Mesodermal cell (in vitro differentiated cells): ENCODE results near the gene INPP5F.
A peak's percentile ranks its signal among the peaks of the same experiment; 100 is the strongest.
"Not testable (repeated sequence)": the region's sequence is repeated elsewhere in the genome, so short reads cannot be mapped to it uniquely, and the experiment has no call there.

ENCODE experiments used
- H3K27ac ChIP-seq: 2 replicates; pipeline ENCODE4 v1.7.0; 2013; ENCODE audit warnings: mild to moderate bottlenecking, low read depth, low read length, moderate library complexity; ENCODE audit not compliant: severe bottlenecking
- H3K36me3 ChIP-seq: 2 replicates; pipeline ENCODE4 v1.7.1; 2013; ENCODE audit warnings: mild to moderate bottlenecking, low read length, moderate library complexity; ENCODE audit not compliant: control insufficient read depth, insufficient read depth
- H3K4me1 ChIP-seq: one replicate; pipeline ENCODE4 v1.7.1; 2013; ENCODE audit warnings: mild to moderate bottlenecking, low read length; ENCODE audit not compliant: insufficient read depth, control insufficient read depth, poor library complexity, severe bottlenecking
- H3K4me3 ChIP-seq: 2 replicates; pipeline ENCODE4 v1.7.0; 2013; ENCODE audit warnings: low read length, control low read depth, mild to moderate bottlenecking; ENCODE audit not compliant: insufficient read depth, poor library complexity, severe bottlenecking; ENCODE audit errors: extremely low read depth
- H3K9me3 ChIP-seq: 2 replicates; pipeline ENCODE4 v1.7.1; 2013; ENCODE audit warnings: mild to moderate bottlenecking, low read length, moderate library complexity; ENCODE audit not compliant: control insufficient read depth
- WGBS, 2 experiments: methylation state at CpG; one replicate each; pipeline ENCODE4 v1.1.5; 2013; ENCODE audit warnings: missing lambda C conversion rate in 2 of 2; ENCODE audit not compliant: insufficient coverage in 2 of 2; 5-methylcytosine and 5-hydroxymethylcytosine counted together

The INPP5F gene

DNA sequence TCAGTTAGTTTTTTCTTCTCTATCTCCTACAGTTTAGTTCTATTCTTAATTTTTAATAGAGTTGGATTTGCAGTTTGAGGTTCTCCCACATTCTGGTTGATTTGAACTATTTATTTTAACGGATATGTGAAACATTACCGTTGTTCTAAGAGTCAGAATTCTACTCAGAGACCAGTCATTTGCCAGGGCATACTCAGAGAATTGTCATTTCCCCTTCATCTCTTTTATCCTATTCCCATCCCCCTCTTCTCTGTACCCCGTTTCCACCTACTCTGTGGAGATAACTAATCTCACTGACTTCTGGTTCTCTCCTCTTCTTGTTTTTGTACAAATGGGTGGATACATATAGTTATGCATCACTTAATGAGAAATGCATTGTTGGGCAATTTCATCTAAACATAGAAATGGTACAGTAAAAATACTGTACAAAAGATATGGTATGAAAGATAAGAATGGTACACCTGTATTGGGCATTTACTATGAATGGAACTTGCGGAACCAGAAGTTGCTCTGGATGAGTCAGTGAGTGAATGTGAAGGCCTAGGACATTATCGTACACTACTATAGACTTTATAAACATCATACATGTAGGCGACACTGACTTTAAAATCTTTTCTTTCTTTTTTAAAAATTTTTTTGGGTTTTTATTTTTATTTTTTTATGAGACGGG is 53.1 kb downstream of the INPP5F start:
- no peak overlapping the region for H3K4me3 ChIP-seq
- 93 to 100% methylated on average over 2 to 3 of the region's 7 CpGs for WGBS, 2 experiments
- no peak overlapping the region for H3K27ac ChIP-seq
- H3K36me3 ChIP-seq, result peaks cover 6% of the 10 kb centered on the region
- H3K4me1 ChIP-seq, result peaks cover 3% of the 10 kb centered on the region
- H3K9me3 ChIP-seq, result peaks cover 4% of the 10 kb centered on the region

DNA sequence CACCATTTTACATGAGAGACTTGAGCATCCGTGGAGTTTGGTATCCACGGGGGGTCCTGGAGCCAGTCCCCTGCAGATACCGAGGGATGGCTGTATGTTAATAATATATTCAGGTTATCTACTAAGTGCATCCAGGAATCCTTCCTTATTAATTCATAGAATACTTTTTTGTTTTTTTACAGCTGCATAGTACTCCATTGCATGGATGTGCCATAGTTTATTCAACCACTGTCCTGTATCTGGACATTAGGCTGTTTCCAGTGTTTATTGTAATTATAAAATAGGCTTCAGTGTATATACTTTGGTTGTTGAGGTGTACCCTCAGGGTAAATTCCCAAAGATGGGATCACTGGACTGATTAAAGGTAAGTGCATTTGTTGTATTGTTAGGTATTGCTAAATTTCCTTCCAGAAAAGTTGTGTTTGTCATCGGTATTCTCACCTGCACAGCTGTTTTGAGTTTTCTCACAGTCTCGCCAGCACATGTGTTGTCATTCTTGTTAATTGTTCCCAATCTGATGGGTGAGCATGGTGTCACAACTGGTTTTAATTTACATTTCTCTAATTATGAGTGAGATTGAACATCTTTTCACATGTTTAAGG is 55.1 kb downstream of the INPP5F start:
- Histone ChIP-seq H3K9me3 (peaks cover 4% of the 10 kb centered on the region), H3K4me3 (no peak overlapping the region), H3K27ac (no peak overlapping the region), H3K36me3 (peaks cover 6% of the 10 kb centered on the region), H3K4me1 (peaks cover 23% of the 10 kb centered on the region)
- WGBS, 2 experiments, result 100% methylated on average over 1 of the region's 5 CpGs; no CpG with 5 or more reads in 1 of the 2 experiments

DNA sequence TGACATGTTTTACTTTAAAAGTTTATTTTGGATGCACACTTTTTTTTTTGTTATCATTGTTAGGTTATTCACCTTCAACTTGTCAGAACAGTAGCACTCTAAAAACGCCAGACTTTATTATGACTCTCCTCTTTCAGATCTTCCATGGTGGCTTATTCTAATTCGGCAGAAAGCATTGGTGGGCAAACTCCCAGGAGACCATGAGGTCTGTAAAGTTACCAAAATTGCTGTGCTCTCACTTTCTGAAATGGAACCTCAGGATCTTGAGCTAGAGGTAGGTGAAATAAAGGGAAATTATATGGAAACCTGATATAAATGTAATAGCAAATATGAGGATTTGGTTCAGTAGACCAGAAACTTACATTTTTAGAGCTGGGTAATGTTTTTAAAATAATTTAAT is 55.6 kb downstream of the INPP5F start:
- H3K36me3 ChIP-seq, result peaks cover 6% of the 10 kb centered on the region
- H3K4me3 ChIP-seq, result no peak overlapping the region
- WGBS, 2 experiments, result 83% methylated on average over 2 of the region's 2 CpGs; no CpG with 5 or more reads in 1 of the 2 experiments
- peaks cover 4% of the 10 kb centered on the region for H3K9me3 ChIP-seq
- peaks cover 26% of the 10 kb centered on the region for H3K4me1 ChIP-seq
- H3K27ac ChIP-seq, result no peak overlapping the region

DNA sequence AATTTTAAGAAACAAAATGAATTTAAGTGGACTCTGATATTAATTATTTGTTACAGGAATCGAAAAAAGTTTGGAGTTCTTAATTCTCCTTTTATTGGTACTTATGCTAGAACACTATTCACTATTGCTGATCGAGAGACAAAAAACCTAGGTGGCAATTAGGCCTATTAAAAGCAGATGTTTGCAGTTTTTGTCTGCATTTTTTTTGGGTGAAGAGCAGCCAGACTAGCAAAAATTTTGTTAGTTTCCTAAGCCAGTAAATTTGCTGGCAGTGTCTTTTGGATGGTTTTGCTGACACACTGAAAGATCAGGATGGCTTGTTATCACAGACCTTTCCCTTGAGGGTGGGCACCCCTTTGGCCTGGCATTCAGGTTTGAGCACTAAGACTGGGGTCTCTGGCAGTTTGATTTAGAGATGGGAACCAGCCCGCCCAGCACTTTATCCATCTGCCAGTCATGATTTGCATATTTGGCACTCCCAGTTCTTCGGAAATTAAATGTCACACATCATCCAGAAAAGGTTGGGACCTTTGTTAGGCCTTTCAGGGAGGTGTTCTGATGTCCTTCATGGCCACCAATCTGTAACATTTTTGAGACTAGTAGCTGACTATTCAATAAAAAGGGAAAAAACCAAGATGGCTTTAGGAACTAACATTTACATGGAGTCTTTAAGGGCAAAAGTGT is 57.3 kb downstream of the INPP5F start:
- Histone ChIP-seq H3K36me3 (peaks cover 6% of the 10 kb centered on the region), H3K9me3 (peaks cover 4% of the 10 kb centered on the region), H3K4me1 (peaks cover 42% of the 10 kb centered on the region), H3K27ac (no peak overlapping the region), H3K4me3 (no peak overlapping the region)
- 89% methylated on average over 3 of the region's 4 CpGs; no CpG with 5 or more reads in 1 of the 2 experiments for WGBS, 2 experiments

DNA sequence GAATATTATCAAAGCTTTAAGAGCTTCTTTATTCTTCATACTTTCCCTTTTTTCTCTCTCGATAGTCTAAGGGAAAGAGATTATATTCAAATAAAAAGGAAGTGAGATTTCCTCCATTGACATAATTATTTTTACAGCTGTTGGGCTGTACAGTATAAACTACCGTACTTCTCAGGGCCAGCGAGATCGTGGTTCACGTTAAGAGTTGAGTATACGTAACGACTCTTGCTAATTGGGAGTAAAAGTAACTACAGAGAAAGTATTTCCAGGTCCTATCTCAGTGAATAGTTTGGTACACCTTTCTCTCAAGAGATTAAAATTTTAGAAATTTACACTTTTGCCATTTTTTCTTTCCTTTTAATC is 57.8 kb downstream of the INPP5F start:
- Histone ChIP-seq H3K36me3 (peaks cover 6% of the 10 kb centered on the region), H3K9me3 (peaks cover 4% of the 10 kb centered on the region), H3K4me3 (no peak overlapping the region), H3K4me1 (peaks cover 43% of the 10 kb centered on the region), H3K27ac (no peak overlapping the region)
- WGBS, 2 experiments, result 100% methylated on average over 2 to 6 of the region's 7 CpGs

DNA sequence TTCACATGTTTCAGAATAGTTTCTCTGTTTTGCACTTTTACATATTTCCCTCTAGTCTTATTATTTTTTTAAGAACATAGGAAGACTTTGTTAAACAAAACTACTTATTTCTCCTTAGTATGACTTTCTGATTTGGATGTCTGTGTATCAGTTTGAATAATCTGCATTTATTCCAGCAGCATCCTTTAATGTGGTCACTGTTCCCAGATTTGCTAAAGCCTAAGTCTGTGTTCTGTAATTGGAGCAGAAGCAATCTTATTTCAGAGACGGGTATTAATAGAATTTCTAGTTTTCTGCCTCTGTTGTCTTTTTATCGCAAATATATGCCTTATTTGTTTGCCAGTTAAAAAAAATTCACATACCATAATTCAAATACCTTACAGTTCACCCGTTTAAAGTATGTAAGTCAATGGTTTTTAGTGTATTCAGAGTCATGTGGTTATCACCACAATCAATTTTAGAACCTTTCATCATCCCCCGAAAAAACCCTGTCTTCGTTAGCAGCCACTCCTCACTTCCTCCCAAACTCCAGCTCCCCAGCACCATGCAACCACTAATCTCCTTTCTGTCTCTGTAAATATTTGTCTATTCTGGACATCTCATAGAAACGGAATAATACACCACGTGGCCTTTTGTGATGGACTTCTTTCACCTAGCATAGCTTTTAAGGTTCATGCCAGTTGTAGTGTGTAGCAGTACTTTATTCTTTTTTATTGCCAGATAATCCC is 58.7 kb downstream of the INPP5F start:
- 20 to 80% methylated on average over 1 to 2 of the region's 7 CpGs for WGBS, 2 experiments
- Histone ChIP-seq H3K4me3 (no peak overlapping the region), H3K36me3 (peaks cover 6% of the 10 kb centered on the region), H3K27ac (peak overlapping the region; percentile 89), H3K9me3 (peaks cover 4% of the 10 kb centered on the region), H3K4me1 (peaks cover 40% of the 10 kb centered on the region)

DNA sequence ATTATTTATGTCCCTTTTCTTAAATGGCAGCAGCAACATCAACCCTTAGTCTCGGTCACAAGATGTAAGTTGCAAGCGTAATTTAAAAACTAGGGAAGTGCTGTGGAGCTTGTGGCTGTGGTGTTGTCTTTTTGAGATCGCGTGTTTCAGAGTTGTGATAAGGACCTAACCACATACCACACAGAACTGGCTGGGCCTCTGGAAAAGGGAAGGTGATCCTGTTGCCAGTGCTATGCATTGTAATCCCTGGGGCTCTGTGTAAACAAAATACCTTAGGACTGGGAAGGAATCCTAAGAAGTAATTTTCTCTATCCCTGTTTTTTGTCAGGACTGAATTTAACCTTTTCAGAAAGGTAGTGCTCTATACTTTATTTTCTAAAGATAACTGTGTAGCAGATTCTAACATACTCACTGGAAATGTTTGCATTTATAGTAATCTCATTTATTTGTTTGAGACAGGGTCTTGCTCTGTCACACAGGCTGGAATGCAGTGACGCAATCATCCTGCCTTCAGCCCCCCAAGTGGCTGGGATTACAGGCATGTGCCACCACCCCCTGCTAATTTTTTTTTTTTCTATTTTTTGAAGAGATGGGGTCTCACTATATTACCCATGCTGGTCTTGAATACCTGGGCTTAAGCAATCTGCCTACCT is 60.4 kb downstream of the INPP5F start:
- Histone ChIP-seq H3K4me1 (peaks cover 40% of the 10 kb centered on the region), H3K36me3 (no peaks in the 10 kb centered on the region), H3K27ac (peak overlapping the region; percentile 89), H3K4me3 (no peak overlapping the region), H3K9me3 (no peaks in the 10 kb centered on the region)
- WGBS, 2 experiments, result 20% methylated on average over 1 of the region's 5 CpGs; no CpG with 5 or more reads in 1 of the 2 experiments

DNA sequence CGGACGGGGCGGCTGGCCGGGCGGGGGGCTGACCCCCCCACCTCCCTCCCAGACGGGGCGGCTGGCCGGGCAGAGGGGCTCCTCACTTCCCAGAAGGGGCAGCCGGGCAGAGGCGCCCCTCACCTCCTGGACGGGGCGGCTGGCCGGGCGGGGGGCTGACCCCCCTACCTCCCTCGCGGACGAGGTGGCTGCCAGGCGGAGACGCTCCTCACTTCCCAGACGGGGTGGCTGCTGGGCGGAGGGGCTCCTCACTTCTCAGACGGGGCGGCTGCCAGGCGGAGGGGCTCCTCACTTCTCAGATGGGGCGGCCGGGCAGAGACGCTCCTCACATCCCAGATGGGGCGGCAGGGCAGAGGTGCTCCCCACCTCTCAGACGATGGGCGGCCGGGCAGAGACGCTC is 69.3 kb downstream of the INPP5F start:
- WGBS, 2 experiments, result 96 to 98% methylated on average over 4 to 13 of the region's 32 CpGs
- not testable (repeated sequence) for H3K27ac ChIP-seq, H3K4me1 ChIP-seq, H3K9me3 ChIP-seq, H3K4me3 ChIP-seq
- H3K36me3 ChIP-seq, result peaks cover 29% of the 10 kb centered on the region

DNA sequence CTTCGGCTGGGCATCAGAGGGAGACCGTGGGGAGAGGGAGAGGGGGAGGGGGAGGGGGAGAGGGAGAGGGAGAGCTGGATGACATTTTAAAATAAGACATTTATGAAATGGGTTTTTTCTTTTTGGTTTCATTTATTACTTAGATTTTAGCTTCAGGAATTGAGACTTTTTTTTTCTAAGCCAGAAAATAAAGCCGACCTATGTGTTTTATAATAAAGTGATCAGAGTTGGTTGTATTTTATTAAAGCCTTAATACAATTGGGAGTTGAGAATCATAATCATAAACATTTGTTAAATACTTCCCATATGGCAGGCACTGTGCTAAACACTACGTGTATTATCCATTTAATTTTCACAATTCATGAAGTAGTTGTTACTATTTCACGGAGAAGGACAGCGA is 70.2 kb downstream of the INPP5F start:
- no peak overlapping the region for H3K27ac ChIP-seq
- 95 to 100% methylated on average over 1 to 2 of the region's 6 CpGs for WGBS, 2 experiments
- H3K4me1 ChIP-seq, result peaks cover 2% of the 10 kb centered on the region
- H3K36me3 ChIP-seq, result peaks cover 29% of the 10 kb centered on the region
- H3K9me3 ChIP-seq, result no peaks in the 10 kb centered on the region
- H3K4me3 ChIP-seq, result no peak overlapping the region

DNA sequence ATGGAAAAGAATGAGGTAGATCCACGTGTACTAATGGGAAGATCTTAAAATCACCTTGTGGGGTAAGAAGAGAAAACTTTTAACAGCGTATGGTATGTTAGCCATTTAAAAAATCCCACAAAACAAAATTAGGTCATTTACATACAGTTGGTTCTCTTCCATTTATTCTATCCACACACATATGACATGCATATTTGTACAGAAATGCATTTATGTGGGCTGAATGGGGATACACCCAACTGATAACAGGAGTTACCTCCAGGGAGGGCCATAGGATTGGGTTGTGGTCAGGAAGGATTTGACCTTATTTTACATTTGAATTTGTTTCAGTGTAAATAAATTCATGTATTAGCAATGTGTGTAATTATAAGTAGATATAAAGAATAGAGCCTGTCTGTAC is 75.3 kb downstream of the INPP5F start:
- no peak overlapping the region for H3K27ac ChIP-seq
- H3K9me3 ChIP-seq, result no peaks in the 10 kb centered on the region
- no peak overlapping the region for H3K4me3 ChIP-seq
- H3K4me1 ChIP-seq, result peaks cover 20% of the 10 kb centered on the region
- WGBS, 2 experiments, result no CpG with 5 or more reads among the region's 2 CpGs
- H3K36me3 ChIP-seq, result peaks cover 27% of the 10 kb centered on the region
